ENCODE measurements around the gene RXRA.

Gene RXRA

DNA sequence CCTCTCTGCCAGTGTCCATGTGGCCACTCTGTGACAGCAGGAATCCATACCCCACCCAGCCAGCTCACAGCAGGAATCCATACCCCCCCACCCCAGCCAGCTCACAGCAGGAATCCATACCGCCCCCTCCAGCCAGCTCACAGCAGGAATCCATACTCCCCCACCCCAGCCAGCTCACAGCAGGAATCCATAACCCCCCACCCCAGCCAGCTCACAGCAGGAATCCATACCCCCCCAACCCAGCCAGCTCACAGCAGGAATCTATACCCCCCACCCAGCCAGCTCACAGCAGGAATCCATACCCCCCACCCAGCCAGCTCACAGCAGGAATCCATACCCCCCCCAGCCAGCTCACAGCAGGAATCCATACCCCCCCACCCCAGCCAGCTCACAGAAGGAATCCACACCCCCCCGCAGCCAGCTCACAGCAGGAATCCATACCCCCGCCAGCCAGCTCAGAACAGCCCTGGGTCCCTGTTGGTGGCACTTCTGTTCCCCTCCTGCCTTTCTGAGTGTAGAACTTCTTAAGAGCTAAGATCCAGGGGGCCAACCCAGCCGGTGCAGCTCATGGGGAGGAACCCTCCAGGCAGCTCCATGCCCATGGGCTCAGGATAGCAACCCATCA lies 8.4 kb upstream of the RXRA start:
- DNase-seq (ENCODE audit: low read depth): no peak
- H3K4me3 ChIP-seq (replicated peaks; ENCODE audit: low read depth, low read length): no peak overlapping the region
- TF ChIP-seq, protein P1, sequence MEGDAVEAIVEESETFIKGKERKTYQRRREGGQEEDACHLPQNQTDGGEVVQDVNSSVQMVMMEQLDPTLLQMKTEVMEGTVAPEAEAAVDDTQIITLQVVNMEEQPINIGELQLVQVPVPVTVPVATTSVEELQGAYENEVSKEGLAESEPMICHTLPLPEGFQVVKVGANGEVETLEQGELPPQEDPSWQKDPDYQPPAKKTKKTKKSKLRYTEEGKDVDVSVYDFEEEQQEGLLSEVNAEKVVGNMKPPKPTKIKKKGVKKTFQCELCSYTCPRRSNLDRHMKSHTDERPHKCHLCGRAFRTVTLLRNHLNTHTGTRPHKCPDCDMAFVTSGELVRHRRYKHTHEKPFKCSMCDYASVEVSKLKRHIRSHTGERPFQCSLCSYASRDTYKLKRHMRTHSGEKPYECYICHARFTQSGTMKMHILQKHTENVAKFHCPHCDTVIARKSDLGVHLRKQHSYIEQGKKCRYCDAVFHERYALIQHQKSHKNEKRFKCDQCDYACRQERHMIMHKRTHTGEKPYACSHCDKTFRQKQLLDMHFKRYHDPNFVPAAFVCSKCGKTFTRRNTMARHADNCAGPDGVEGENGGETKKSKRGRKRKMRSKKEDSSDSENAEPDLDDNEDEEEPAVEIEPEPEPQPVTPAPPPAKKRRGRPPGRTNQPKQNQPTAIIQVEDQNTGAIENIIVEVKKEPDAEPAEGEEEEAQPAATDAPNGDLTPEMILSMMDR (IDR thresholded peaks at IDR 0.05; ENCODE audit: low read length, missing control alignments): no peak

DNA sequence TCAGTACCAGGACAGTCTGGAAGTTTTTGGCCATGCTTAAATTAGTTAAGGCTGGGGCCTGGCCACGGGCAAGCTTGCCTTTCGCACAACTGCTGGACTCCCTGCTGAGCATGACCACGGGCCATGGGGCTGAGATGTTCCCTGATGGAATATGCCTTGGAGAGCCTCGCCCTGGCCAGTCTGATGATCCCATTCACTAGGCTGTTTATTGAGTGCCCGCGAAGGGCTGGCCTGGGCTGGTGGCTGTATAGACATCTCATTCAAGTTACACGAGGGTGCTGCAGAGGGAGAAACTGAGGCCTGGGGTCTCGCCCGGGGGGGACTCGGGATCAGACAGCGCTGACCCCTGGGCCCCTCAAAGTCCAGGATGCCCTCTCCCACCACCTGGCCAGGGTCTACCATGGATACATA lies 7.8 kb upstream of the RXRA start:
- TF ChIP-seq, protein P1 (IDR thresholded peaks at IDR 0.05; ENCODE audit: low read length, missing control alignments): no peak
- H3K4me3 ChIP-seq (replicated peaks; ENCODE audit: low read depth, low read length): no peak overlapping the region
- DNase-seq (ENCODE audit: low read depth): no peak

DNA sequence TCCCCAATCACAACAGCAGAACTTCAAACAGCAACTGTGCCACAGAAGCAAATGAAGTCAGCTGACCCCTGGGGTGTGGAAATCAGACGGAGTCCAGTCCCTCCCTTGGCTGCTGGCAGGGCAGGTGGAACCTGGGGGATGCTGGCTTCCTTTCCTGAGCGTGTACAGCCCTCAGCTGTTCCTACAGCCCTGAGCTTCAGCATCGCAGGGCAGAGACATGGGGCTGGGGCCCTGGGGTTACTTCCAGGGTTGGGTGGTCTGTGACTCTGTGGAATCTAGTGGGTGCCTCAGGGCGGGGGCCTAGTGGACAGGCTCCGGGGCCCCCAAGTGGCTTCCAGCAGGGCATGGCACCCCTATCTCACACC lies 7.3 kb upstream of the RXRA start:
- no peak overlapping the region for H3K4me3 ChIP-seq (replicated peaks; ENCODE audit: low read depth, low read length)
- TF ChIP-seq, protein P1 (IDR thresholded peaks at IDR 0.05; ENCODE audit: low read length, missing control alignments): no peak
- DNase-seq (ENCODE audit: low read depth): no peak

DNA sequence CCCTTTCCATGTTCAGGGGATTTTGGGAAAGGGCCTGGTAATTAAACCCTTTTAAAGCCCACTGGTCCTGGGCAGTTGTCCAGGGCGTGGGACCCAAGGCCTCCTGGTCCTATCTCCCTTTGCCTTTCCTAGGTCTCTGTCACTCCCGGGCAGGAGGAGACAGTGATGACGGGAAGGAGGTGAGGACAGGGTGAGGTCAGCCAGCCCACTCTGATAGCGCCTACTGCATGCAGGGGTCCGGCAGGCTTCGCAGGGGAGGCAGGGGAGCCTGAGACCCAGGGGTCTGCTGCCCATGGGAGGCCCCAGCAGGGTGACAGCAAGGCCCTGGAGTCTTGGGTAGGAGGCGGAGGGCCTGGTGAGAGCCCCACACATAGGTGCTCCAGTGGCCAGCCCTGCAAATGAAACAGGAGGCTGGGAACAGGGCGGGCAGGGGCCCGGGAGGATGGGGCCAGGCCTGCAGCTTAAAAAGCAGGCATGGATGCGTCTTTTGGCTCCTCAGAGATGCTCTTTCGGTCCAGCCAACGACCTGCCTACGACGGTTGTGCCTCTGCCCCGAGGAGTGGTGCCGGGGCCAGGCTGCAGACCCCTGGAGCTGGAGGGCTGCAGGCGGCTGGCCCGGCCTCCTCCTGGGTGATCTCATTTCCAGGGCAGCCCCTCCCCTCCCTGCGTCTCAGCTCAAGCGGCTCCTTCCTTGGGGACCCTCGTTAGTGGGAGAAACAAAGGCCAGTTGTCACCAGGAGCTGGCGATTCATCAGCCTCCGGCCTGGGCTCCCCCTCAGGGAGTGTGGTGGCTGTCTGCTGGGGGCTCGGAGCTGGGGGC lies 6.7 kb upstream of the RXRA start:
- DNase-seq (ENCODE audit: low read depth): no peak
- H3K4me3 ChIP-seq (replicated peaks; ENCODE audit: low read depth, low read length): no peak overlapping the region
- TF ChIP-seq, protein P1 (IDR thresholded peaks at IDR 0.05; ENCODE audit: low read length, missing control alignments): no peak

DNA sequence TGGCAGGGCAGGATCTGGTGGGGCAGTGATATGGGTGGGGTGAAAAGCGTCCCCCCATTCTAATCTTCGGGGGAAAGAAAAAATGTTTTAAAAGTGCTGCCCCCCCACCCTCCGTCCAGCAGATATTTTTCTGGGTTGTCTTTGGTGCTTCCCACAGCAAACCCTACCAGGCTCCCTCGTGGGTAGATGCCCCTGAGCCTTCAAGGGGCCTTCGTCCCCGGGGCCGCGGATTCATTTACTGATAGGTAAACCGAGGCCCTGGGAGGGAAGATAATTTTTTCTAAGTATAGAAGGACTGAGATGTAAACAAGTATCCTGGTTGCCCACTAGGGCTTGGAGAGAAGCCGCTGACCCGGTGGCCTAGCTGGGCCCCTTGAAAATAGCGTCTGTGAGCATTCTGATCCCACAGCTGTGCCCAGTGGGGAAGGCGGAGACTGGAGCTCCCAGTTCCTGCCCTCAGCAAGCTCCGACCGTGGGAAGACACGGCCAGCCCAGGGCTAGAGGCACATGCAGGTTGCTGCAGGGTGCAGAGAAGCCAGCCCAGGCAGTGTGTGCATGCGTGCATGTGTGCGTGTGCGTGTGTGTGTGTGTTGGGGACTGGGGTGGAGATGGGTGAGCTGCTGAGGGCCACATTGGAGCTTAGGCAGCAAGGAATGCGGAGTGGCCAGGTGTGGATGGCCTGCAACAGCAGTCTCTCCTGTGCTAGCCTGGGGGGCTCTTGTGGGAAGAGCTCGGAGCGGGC lies 6.0 kb upstream of the RXRA start:
- DNase-seq (ENCODE audit: low read depth): no peak
- TF ChIP-seq, protein P1 (IDR thresholded peaks at IDR 0.05; ENCODE audit: low read length, missing control alignments): no peak
- H3K4me3 ChIP-seq (replicated peaks; ENCODE audit: low read depth, low read length): no peak overlapping the region

DNA sequence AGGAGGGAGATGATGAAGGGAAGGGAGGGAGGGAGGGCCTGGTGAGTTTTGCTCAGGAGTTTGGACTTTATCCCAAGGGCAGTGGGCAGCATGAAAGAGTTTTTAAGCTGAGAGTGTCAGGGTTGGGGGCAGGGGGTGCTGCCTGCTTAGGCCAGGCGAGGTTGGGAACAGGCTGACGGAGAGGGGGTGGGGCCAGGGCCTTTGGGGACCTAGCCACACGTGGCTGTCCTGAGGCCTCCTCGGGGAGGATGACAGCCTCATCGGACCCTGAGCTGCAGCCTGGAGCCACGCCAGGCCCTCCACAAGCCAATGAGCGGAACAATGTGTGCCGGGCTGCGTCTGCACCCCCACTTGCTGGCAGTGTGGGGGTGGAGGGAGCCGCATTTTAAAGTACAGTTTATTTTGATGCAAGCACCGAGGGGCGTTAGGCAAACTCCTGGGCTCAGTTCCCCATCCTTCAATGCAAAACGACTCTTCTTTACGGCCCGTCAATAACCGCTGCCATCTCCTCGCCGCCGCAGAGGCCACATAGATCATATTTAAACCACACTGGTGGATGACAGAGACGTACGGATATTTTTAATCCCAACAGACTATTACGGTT lies 5.3 kb upstream of the RXRA start:
- TF ChIP-seq, protein P1 (IDR thresholded peaks at IDR 0.05; ENCODE audit: low read length, missing control alignments): no peak
- no peak overlapping the region for H3K4me3 ChIP-seq (replicated peaks; ENCODE audit: low read depth, low read length)
- DNase-seq (ENCODE audit: low read depth): no peak
